Measurements from ENCODE around the gene MXRA8.

Gene MXRA8

GRCh38 chr1:1306070-1306660, 52.2 kb downstream of the MXRA8 start:
- DNase-seq, result no peak

GRCh38 chr1:1305300-1306069, 52.9 kb downstream of the MXRA8 start:
- DNase-seq, result no peak

GRCh38 chr1:1304331-1305299, 53.7 kb downstream of the MXRA8 start:
- no peak for DNase-seq

- DNase-seq, result no peak
Measured at GRCh38 chr1:1303736-1304135, 54.6 kb downstream of the MXRA8 start.

GRCh38 chr1:1302951-1303509, 55.3 kb downstream of the MXRA8 start:
- no peak for DNase-seq

All from NCI-H748 treated with DMSO at 0.1 percent for 48 hours (cell line).